ENCODE measurements around the gene AP3D1. TPM values are rescaled to one million over a fixed set of nuclear protein-coding genes. Genes with fewer than 3 reads are reported as not detected.
"Not testable (repeated sequence)": the region's sequence is repeated elsewhere in the genome, so short reads cannot be mapped to it uniquely, and the experiment has no call there.

AP3D1 gene
- total RNA-seq, 1 donor from 2014 or later: 98.8 TPM

- Histone ChIP-seq H3K4me1 (no peaks in the 10 kb centered on the region), H3K4me3 (no peak overlapping the region), H3K27me3 (no peaks in the 10 kb centered on the region), H3K9me3 (no peaks in the 10 kb centered on the region), H3K36me3 (peaks cover 74% of the 10 kb centered on the region in 2 donors), H3K27ac (no peak overlapping the region)
- no peak for TF ChIP-seq CTCF (IDR thresholded peaks at IDR 0.05)
- intact Hi-C loops (cut with DNase I): no loop called here
- no peak for DNase-seq (ENCODE audit: low spot score in 2 of 2)
Measured at GRCh38 chr19:2129892-2130770, 21.2 kb downstream of the AP3D1 start.

GRCh38 chr19:2129486-2129885 is 21.9 kb downstream of the AP3D1 start:
- Histone ChIP-seq H3K4me1 (no peaks in the 10 kb centered on the region), H3K27ac (no peak overlapping the region), H3K4me3 (no peak overlapping the region), H3K27me3 (no peaks in the 10 kb centered on the region), H3K36me3 (peaks cover 70 to 76% of the 10 kb centered on the region in 2 donors), H3K9me3 (no peaks in the 10 kb centered on the region)
- no peak for DNase-seq (ENCODE audit: low spot score in 2 of 2)
- intact Hi-C loops (cut with DNase I): no loop called here
- TF ChIP-seq CTCF (IDR thresholded peaks at IDR 0.05): no peak

- intact Hi-C loops (cut with DNase I): no loop called here
- Histone ChIP-seq H3K27ac (no peak overlapping the region), H3K36me3 (peaks cover 74 to 76% of the 10 kb centered on the region in 2 donors), H3K4me3 (no peak overlapping the region), H3K4me1 (no peaks in the 10 kb centered on the region), H3K9me3 (no peaks in the 10 kb centered on the region), H3K27me3 (no peaks in the 10 kb centered on the region)
- TF ChIP-seq CTCF (IDR thresholded peaks at IDR 0.05): no peak
- DNase-seq (ENCODE audit: low spot score in 2 of 2): no peak
Measured at GRCh38 chr19:2129022-2129421, 22.3 kb downstream of the AP3D1 start.

- H3K36me3 ChIP-seq: peaks cover 77 to 78% of the 10 kb centered on the region in 2 donors
Measured at GRCh38 chr19:2128252-2128651, 23.1 kb downstream of the AP3D1 start.

DNA sequence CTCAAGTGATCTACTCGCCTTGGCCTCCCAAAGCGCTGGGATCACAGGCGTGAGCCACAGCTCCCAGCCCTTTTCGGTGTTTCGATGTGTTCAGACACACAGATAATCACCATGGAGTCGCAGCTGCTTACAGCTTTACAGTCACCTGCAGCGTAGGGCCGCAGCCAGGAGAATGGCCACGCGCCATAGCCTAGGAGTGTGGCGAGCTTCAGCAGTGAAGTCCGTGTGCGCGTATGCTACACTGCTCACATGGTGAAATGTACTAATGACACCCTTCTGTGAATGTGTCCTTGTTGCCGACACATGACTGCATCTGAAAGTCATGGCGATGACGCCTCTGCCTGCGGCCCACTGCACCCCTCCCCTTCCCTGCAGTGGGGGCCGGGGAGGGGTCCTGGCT is 23.6 kb downstream of the AP3D1 start:
- no peaks in the 10 kb centered on the region for H3K9me3 ChIP-seq
- H3K27ac ChIP-seq: no peak overlapping the region
- no peaks in the 10 kb centered on the region for H3K27me3 ChIP-seq
- no peak for DNase-seq (ENCODE audit: low spot score in 2 of 2)
- H3K4me1 ChIP-seq: no peaks in the 10 kb centered on the region
- H3K36me3 ChIP-seq: peaks cover 77 to 78% of the 10 kb centered on the region in 2 donors
- no peak for TF ChIP-seq CTCF (IDR thresholded peaks at IDR 0.05)
- no peak overlapping the region for H3K4me3 ChIP-seq
- intact Hi-C loops (cut with DNase I): no loop called here

More at GRCh38 chr19:2128252-2128651, 23.1 kb downstream of the AP3D1 start:
- DNase-seq (ENCODE audit: low spot score in 2 of 2); H3K4me3 ChIP-seq; intact Hi-C loops (cut with DNase I); H3K27me3 ChIP-seq; H3K9me3 ChIP-seq; H3K4me1 ChIP-seq; H3K27ac ChIP-seq: not testable (repeated sequence)

DNA sequence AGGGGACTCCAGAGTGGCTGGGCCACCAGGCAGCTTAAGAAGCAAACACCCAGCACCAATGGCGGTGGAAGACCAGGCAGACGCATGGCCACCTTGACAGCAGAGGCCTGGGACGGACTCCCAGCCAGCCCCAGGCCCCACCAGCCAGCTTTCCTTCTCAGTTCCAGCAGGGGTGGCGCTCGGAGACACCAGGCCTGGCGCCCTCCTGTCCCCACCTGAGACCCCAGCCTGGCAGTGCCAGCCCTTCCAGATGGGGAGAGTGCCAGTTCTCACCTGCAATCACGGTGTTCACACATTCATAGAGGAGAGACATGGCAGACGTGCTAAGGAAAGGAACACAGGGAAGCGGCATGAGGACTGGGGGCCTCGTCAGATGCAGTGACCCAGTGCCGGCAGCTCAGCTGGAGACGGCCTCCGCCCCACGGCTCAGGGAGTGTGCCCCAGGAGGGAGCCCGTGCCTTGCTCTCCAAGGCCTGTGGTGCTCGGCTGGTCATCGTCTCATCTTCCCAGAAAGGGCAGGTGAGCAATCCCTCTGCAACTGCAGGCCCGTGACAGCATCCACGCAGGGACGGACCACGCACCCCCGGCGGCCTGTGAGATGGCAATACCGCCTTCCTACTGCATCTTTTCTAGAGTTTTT is 24.4 kb downstream of the AP3D1 start:
- intact Hi-C loops (cut with DNase I): no loop called here
- Histone ChIP-seq H3K9me3 (no peaks in the 10 kb centered on the region), H3K36me3 (peaks cover 76 to 78% of the 10 kb centered on the region in 2 donors), H3K4me1 (no peaks in the 10 kb centered on the region), H3K4me3 (no peak overlapping the region), H3K27me3 (no peaks in the 10 kb centered on the region), H3K27ac (no peak overlapping the region)
- TF ChIP-seq CTCF (IDR thresholded peaks at IDR 0.05): no peak
- no peak for DNase-seq (ENCODE audit: low spot score in 2 of 2)

Data from ascending aorta (tissue), 2 donors.